Breast epithelium (tissue), 3 donors: ENCODE measurements around the gene MXRA7.
"Not testable (repeated sequence)": the region's sequence is repeated elsewhere in the genome, so short reads cannot be mapped to it uniquely, and the experiment has no call there.

Source experiments
- CTCF ChIP-seq, 3 donors: fragments of 450-650 bp; IDR thresholded peaks; one replicate each; pipeline ENCODE4 v1.5.1; 2016 to 2017; ENCODE audit warnings: antibody characterized with exemption in 3 of 3, mild to moderate bottlenecking in 3 of 3, moderate library complexity in 3 of 3
- POLR2A ChIP-seq: fragments of 450-650 bp; IDR thresholded peaks from one replicate; pipeline ENCODE4 v1.6.1; 2016; ENCODE audit warnings: antibody characterized with exemption, mild to moderate bottlenecking, moderate library complexity

GRCh38 chr17:76731800-76732733 lies 21.3 kb upstream of the MXRA7 start:
- not testable (repeated sequence) for TF ChIP-seq POLR2A; CTCF (IDR thresholded peaks at IDR 0.05)
